Transverse colon (tissue), 3 donors: Measurements from ENCODE around the gene MATR3.

Experiments used
- CTCF ChIP-seq, 5 experiments: fragments of 200-600 bp in 3 of 5; fragments of 450-650 bp in 2 of 5; sonication (generic) in 3 of 5; IDR thresholded peaks; 1 replicate in 2 of 5; 2 replicates in 3 of 5; pipeline ENCODE4 v1.5.1; 2016 to 2017; ENCODE audit warnings: antibody characterized with exemption in 5 of 5, inconsistent platforms in 3 of 5, mild to moderate bottlenecking in 2 of 5, moderate library complexity in 1 of 5
- POLR2A ChIP-seq: fragments of 450-650 bp; IDR thresholded peaks from one replicate; pipeline ENCODE4 v1.6.1; 2016; ENCODE audit warnings: antibody characterized with exemption, mild to moderate bottlenecking, moderate library complexity

DNA sequence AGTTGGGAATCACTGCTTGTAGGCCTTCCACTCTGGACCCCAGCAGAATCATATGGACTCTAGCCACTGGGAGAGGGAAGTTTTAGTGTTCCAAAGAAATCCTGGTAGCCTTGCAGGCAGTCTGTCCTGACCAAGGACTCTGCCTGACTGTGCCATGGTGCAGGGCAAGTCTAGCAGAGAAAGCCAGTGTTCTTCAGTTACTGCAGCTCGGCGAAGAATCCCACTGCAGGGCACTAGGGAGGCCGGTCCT lies 20.3 kb upstream of the MATR3 start:
- TF ChIP-seq POLR2A (no peak), CTCF (IDR thresholded peaks at IDR 0.05) (no peak)
